Stimulated activated CD4-positive, alpha-beta T cell treated with anti-CD3 and anti-CD28 coated beads, Interleukin-4, amount 100 ng/mL, for 24 hours (primary cell): ENCODE results near the gene B3GNT5.
"Not testable (repeated sequence)": the region's sequence is repeated elsewhere in the genome, so short reads cannot be mapped to it uniquely, and the experiment has no call there.

Source experiments
- DNase-seq: peaks from one replicate; pipeline ENCODE4 v3.0.0-alpha.2; 2020

The B3GNT5 gene, protein sequence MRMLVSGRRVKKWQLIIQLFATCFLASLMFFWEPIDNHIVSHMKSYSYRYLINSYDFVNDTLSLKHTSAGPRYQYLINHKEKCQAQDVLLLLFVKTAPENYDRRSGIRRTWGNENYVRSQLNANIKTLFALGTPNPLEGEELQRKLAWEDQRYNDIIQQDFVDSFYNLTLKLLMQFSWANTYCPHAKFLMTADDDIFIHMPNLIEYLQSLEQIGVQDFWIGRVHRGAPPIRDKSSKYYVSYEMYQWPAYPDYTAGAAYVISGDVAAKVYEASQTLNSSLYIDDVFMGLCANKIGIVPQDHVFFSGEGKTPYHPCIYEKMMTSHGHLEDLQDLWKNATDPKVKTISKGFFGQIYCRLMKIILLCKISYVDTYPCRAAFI

DNA sequence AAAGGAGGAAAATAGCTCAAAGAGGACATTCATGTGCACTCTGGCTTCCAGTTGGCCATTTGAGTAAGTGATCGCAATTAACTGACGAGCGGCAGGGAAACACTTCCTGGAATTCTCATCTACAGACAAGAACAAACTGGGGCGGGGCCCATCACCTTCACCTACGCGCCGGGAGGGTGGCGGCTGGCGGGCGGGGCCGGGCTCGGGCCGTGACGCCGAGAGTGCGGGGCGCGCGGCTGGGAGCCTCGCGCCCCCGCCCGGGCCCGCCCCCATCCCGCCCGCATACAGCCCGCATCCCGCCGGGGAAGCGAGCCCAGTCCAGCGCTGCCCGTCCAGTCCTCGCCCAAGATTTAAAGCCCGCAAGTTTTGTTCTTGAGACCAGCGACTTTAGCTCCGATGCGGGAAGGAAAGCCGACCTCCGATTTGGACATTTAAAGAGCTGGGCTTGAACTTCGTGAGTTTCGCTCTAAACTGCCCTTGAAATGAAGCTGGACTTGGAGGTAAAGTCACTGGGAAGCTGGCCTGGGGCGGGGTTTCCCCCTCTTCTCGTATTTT is at the start of gene B3GNT5:
B3GNT5 (plus strand) TSS at position 281 of the 555 bp plus-strand sequence. CDS start 16,546 bp downstream, outside the sequence.
- peak; percentile 38 for DNase-seq

DNA sequence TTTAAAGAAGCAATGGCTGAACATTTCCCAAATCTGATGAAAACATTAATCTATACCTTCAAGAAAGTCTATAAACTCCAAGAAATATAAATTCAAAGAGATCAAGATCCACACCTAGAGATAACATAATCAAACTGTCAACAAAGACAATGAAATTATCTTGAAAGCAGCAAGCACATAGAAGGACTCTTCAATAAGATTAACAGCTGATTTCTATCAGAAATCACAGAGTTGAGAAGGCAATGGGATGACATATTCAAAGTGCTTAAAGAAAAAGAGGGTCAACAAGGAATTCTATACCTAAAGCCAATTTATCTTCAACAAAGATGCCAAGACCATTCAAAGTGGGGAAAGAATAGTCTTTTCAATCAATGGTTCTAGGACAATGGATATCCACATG is 49.4 kb upstream of the B3GNT5 start:
- no peak for DNase-seq

DNA sequence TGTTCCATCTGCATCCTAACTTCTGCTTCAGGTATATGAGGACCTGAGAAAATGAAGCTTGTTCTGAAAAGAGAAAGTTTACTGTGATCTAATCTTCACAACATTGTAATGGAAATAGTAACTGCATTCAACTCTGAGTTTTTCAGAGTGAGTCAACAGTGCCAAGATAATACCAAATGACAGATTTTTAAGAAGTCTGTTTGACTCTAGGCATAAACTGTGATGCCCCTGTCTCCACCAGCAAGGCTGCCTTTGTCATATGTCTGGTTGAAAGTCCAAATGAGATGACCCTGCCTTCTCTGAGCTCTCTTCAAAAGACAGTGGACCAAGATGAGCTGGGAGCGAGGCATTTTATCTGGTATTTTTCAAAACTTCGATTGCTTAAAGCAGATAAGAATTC is 44.8 kb upstream of the B3GNT5 start:
- no peak for DNase-seq

DNA sequence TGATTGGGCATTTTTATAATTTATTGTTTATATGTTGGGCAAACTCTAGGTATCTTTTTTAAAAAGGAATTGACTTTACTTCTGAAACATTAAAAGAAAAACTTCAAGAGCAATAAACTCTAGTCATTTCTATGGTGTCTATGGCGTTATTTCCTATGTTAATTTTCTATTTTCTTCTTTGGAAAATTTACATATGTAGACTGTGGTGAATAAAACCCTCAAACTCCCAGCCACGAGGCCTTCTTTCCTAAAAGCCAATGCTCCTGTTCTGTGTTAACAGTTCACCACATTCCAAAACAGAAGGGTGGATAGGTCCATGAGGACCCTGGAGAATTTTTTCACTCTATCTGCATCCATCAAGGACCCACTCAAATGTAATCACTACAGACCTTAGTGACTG is 44.3 kb upstream of the B3GNT5 start:
- DNase-seq, result no peak

DNA sequence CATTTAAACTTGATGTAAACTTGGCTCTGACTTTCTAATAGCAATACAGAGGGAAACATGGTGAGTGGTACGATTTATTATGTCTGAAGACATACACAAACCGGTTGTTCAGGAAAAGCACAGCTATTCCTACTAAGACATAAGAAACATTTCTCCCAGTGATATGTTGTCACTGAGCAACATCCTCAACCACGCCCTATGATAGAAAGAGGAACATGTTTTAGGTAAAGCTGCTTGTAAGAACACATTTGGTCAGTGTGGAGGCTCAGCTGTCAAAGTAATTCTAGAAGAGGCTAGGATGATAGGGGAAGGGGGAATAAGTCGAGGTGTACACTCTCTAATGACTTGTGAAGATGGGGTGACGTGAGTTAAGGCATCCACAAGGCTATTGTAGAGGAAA is 42.7 kb upstream of the B3GNT5 start:
- no peak for DNase-seq

DNA sequence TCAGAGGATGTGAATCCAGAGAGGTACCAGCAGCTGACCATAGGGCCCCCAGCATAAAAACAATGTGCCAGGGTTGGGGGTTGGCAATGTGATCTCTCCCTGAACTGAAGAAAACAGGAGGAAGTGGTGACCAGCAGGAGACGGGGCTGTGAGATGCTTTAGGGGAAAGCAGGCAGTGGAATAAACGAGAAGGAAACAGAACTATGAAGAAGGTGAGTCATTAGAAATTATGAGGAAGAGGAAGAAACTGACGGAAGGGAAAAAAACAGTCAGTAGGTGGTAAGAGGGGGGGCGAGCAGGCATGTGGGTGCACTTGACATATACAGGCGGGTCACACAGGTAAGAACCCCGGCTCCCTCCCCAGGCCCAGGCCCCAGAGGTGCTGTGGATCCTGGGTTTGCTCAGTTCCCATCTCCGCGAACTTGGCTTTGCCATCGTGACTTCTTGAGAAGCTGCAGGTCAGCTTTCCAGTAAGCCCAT is 42.2 kb upstream of the B3GNT5 start:
- peak; percentile 53 for DNase-seq

DNA sequence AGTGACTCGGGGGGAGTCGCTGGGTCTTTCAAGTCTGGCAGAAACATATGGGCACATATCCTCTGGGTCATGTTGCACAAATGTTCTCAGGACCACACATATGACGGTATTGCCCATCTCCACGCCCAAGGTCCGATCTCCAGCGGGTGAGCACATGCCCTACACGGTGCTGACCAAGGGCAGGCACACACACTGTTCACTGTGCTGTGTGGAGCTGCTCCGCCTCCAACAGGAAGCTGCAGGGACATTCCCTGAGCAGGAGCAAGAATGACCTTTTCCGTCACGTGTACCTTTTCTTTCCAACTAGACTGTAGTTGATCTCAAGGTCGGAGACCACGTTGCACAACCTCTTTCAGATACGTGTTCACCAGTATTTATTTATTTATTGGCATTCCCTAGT is 41.7 kb upstream of the B3GNT5 start:
- DNase-seq, result no peak

DNA sequence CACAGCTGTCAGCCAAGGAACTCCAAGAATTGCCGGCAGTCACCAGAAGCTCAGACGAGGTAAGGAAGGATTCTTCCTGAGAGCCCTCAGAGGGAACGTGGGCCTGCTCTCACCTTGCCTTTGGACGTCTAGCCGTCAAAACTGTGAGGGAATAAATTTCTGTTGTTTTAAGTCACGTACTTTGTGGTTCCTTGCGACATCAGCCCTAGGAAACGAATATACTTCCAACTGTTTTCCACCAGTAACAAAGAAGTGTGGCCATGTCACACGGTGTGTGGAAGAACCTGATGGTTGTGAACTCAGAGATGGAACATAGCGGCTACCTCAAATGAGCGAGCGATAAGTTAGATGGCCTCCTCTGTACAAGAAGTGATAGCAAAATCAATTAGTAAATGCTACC is 41.0 kb upstream of the B3GNT5 start:
- no peak for DNase-seq

DNA sequence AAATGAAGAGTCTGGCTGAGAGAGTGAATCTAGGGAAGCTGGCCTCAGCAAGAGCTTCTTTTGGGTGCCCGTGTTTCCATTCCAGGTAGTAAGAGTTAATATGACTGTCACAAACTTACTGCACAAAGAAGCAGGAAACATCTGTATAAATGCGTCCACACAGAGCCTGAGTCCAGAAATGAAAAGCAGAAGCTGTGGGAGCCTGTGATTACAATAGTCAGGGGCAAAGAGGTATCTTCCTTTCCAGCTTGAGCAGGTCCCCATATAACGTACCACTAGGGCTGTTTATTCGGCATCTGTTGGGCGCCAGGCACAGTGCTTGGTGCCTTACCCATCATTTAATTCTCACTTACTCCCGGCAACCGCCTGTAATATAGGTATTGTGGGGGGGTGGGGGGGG is 40.5 kb upstream of the B3GNT5 start:
- DNase-seq, result no peak

DNA sequence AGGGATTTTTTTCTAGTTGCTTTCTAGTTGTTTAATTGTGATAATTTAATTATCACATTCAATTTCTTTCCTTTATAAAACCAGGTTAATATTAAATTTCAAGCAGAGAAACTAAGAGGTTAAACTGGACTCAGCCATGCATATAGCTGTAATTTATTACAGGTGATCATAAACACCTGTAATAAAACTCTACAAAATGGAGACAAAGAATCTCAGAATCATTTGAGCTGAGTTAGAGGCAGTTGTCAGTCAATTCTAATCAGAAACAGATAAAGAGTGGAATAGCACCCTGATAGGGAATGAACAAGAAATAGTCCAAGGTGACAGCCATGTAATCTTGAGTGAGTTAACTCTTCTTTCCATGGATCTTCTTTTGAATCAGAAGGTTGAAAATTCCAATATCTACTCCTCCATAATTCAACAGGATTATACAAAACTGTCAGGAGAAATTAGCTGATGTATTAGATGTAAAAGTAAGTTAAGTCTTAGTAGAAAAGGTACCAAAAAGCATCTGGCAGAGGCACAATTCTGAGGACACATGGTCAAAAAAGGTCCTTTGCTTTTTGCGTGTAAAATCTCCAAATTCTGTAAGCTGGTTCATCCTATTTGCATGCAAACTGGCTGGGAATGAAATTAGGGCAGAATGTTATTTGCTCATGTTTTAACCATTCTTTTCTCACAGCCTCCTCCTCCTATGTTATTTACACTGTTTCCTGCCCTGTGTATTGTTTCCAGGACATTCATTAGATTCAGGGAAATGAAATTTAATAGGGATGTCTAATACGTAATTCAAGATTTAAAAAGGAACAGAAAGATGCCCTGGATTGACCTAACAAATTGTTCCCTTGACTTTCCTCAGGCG is 39.4 kb upstream of the B3GNT5 start:
- no peak for DNase-seq

DNA sequence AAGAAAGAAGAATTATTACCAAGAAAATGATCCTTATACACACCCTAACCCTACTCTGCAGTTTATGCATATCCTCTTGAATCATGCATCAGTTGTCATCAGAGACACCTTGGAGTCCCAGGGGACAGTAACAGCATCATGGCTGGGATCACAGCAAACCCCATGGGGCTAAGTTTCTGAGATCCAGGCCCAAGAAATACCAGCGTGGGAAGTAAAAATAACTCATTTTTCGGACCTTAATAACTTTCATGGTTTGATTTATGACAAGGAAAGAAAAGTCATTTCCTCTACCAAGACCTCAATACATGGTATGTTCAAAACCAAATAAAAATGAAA is 38.8 kb upstream of the B3GNT5 start:
- no peak for DNase-seq

DNA sequence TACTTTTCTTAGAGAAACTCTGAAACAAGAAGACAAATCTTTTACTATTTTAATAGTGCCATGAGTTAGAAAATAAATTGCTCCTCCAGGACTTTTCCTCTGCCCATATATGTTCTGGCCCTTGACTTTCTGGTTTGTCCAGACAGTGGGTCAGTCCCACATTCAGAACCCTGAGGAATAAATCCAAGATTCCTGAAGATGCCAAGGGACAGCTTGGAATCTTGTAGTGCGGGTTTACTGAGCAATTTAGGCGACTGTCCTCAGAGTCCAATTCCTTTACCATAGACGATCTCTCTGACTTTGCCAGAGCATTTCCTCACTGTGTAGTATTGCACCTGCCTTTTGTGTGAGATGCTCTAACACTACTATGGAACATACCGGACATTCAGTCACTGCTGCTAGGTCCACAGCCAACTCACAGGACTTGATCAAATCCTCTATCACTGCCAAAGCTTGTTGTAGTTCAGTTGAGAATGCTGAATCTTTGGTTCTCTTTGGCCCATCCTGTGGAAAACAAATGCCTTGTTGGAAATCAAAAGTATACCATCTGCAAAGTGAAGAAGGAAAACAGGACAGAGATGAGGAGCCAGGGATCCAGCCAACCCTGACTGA is 37.4 kb upstream of the B3GNT5 start:
- no peak for DNase-seq

DNA sequence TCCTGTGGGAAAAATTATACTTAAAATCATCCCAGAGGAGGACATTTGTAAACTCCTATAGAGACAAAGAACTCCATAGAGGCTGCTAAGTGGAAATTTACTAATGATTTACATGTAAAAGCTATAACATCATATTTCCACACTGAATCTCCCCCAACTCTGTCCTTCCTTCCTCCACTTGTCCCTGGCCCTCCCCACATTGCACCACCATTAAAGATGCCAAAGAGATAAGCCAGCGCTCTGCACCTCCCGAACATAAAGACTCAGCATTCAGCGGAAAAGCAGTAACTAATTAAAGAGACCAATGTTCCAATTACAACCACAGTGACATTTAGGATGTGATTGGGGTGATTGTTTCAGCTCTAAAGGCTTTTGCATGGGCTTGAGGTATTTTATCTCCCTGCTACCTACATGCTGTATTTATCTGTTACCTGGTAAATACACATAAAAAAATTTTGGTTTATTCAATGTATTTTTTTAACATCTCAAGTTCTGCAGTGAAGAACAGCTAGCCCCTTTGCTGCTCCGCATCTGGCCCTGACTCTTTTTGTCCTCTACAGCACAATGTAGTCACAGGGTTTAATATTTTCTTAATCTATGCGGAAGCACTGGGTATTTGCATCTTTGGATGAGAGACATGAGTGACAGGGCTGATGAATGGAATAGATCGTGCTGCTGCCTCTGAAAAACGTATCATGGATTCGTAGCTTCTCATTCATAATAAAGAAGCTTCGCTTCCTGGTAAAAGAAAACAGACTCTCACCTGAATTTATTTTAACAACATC is 35.3 kb upstream of the B3GNT5 start:
- no peak for DNase-seq

DNA sequence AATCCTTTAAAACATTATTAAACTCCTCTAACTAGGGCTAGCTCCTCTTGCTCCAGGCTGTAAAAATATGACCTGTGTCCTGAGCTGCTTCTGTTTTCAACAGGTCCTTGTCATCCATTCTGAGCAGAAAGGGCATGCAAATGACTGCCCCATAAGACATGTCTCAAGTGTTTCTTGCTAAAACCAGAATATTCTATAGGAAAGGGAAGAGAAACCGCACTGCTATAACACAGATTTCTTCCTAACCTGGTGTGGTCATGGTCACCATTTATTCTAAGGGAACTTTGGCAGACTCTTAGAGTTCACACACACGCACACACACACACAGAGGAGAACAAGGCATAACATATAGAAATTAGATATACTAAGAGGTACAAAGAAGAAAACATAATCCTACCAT is 34.2 kb upstream of the B3GNT5 start:
- no peak for DNase-seq

DNA sequence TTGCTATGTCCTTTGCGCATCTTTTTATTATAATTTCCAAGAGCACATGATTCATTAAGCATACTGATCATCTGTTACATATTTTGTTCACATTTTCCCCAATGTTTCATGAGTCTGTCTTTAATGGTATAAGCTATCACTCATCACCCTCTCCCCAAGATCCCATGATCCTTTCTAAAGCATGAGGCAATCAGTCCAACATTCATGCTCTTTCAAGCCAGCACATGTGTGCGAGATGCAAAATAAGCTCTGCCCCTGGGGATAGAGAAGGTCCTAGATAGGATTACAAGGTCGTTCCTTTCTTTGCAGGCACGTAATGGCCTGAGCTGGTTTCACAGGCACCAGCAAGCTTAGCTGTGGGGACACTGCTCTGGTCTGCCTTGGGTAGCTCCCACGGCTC is 32.2 kb upstream of the B3GNT5 start:
- no peak for DNase-seq

DNA sequence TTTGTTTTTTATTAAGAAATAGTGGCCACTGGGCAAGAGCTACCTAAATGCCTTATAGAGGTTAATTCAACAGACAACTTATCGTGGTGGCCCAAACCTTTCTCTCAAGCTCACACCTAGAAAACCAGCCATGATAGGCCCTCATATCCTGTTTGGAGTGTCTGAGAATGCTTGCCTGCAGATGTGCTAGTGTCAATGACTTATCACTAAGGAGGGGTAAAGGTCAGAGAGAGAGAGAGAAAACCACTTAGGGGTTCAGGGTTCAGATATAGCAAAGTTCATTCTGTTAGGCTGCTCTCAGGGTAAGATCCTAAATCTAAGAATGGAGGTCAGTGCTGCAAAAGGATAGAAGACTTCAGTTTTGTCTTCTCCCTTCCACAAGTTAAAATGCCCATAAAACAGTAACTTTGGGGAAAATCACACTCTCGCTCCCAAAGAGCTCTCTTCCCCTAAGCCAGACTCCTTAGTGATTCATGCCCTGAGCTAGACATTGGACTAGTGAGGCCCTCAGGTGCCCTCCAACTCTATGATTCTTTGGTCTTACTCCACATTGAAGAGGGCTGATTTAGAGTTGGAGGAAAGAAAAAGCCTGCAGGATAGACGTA is 30.3 kb upstream of the B3GNT5 start:
- DNase-seq, result no peak

DNA sequence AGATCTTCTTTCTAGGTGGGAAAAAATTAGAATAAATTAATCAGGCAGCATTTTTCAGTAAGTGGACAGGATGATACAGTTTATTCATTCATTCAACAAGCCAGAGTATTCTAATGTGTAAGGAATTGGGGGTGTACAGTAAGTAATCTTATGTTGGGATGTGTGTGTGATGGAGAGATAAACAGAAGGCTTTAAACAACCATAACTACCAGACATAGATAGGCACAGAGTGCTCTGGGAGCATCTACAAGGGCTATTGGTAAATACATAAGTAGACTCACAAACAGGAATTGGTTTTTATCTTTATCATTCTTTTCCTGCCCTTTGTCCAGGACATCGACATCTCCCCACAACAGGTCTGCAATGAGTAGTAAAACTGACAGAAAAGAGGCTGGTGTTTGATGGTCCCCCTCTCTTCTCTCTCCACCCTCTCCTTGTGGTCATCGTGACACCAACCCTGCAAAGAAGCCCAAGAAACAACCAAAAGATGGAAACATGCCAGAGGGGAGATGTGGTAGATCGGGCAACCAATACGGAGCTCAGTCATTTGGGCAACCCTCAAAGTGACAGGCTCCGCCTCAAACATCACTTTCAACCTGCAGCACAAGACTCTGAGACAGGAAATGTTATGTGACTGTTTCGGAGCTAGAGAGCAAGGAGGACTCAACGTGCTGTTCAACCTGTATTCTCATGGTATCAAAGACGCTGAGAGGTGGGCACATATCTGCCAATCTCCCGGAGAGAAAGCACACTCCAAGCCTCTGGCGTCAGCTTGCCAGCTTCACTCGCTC is 28.7 kb upstream of the B3GNT5 start:
- peak; percentile 32 for DNase-seq

DNA sequence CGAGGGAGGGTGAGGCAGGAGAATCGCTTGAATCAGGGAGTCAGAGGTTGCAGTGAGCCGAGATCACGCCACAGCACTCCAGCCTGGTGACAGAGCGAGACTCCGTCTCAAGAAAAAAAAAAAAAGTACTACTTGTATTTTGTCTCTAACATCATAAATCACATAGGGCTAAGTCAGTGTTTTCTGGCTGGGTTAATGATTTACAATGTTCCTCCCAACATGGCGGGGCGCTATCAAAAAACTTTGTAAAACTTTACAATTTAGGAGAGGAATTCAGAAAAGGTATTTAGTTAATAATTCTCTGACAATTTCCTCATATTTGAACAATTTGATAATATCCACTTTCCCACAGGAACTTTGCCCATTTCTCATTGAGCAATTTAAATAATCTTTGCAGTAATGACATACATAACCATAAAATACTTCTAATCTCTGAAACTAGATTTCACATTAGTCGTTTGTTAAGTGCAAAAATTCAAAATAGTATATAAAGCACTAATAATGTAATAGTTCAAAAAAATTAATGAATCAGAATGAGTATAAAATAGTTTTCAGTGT is 26.6 kb upstream of the B3GNT5 start:
- no peak for DNase-seq

DNA sequence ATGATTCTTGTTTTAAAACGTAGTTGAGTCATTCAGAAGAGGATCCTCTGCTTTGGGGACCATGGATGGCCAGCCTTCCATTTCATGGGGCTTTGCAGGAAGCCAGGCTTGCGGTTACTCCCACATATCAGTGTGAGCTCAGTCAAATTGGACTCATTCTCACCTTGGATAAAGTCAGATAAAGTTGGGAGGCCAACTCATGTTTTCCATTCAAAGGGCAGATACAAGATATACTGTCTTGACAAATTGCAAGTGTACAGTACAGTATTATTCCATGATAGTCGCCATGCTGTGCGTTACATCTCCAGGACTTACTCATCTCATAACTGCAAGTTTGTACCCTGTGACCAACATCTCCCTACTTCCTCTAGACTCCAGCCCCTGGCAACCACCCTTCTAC is 25.5 kb upstream of the B3GNT5 start:
- no peak for DNase-seq

DNA sequence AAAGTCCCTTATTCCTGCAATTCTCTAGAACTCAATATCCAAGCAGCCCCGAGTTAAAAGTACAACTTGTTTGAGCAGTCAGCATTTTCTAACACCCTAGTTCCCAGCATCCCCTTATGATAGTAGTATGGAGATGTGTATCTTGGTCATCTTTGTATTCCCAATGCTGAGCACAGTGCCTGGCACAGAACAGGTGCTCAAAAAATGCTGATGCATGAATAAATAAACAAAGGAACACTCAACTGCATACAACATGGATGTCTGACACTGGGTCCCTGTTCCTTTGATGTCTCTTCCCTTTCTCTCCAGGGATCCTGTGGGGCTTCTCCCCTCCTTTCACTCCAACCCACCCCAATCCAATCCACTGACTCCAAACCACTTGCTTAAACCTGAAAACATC is 23.9 kb upstream of the B3GNT5 start:
- DNase-seq, result no peak

DNA sequence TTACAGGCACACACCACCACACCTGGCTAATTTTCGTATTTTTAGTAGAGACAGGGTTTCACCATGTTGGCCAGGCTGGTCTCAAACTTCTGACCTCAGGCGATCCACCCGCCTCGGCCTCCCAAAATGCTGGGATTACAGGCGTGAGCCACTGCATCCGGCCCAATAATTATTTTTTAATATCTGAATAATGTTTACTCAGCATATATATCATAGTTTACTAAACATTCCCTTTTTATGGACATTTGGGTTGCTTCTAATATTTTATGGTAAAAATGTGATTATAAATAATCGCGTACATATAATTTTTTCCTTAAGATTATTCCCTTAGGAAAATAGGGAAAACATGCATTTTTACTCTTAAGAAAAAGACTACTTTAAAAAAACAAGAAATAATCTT is 22.8 kb upstream of the B3GNT5 start:
- not testable (repeated sequence) for DNase-seq
